Spleen (tissue), 11 donors: ENCODE measurements around the gene TNXB. TPM values are rescaled to one million over a fixed set of nuclear protein-coding genes. Genes with fewer than 3 reads are reported as not detected.

Experiments used
- DNase-seq: peaks from one replicate; pipeline ENCODE4 v3.0.0-alpha.2; 2020
- H3K27ac ChIP-seq, 8 donors: fragments of 200-600 bp; sonication (generic) in 7 of 8; 1 replicate in 4 of 8; 2 replicates in 4 of 8; pipeline versions ENCODE4 v1.5.0 to v1.8.0; 2016 to 2021; ENCODE audit warnings: inconsistent platforms in 4 of 8, mild to moderate bottlenecking in 4 of 8, moderate library complexity in 1 of 8
- H3K27me3 ChIP-seq, 7 donors: fragments of 200-600 bp; sonication (generic) in 6 of 7; replicated peaks in 1 of 7; 1 replicate in 4 of 7; 2 replicates in 3 of 7; pipeline versions ENCODE4 v1.5.0 to v1.8.0; 2016 to 2021; ENCODE audit warnings: inconsistent platforms in 3 of 7, mild to moderate bottlenecking in 1 of 7
- H3K36me3 ChIP-seq, 6 donors: fragments of 200-600 bp; sonication (generic) in 5 of 6; 1 replicate in 4 of 6; 2 replicates in 2 of 6; pipeline versions ENCODE4 v1.5.0 to v1.8.0; 2016 to 2021; ENCODE audit warnings: inconsistent platforms in 2 of 6
- H3K4me1 ChIP-seq, 6 donors: fragments of 200-600 bp; sonication (generic) in 5 of 6; 1 replicate in 3 of 6; 2 replicates in 3 of 6; pipeline versions ENCODE4 v1.5.0 to v1.8.0; 2016 to 2021; ENCODE audit warnings: inconsistent platforms in 3 of 6
- H3K4me3 ChIP-seq, 8 donors: fragments of 200-600 bp; sonication (generic) in 7 of 8; 1 replicate in 4 of 8; 2 replicates in 4 of 8; pipeline versions ENCODE4 v1.5.0 to v1.8.0; 2016 to 2021; ENCODE audit warnings: inconsistent platforms in 4 of 8, mild to moderate bottlenecking in 4 of 8, moderate library complexity in 2 of 8
- H3K9me3 ChIP-seq, 8 donors: fragments of 200-600 bp; sonication (generic) in 7 of 8; 1 replicate in 4 of 8; 2 replicates in 4 of 8; pipeline versions ENCODE4 v1.5.0 to v1.8.0; 2016 to 2021; ENCODE audit warnings: inconsistent platforms in 4 of 8
- POLR2A ChIP-seq, 3 donors: fragments of 450-650 bp; IDR thresholded peaks; one replicate each; pipeline ENCODE4 v1.5.1; 2017; ENCODE audit warnings: antibody characterized with exemption in 3 of 3, mild to moderate bottlenecking in 1 of 3
- POLR2AphosphoS5 ChIP-seq, 3 donors: sonication (generic); formaldehyde crosslinking; IDR thresholded peaks; one replicate each; pipeline ENCODE4 v1.5.1; 2017; ENCODE audit warnings: antibody characterized with exemption in 3 of 3
- WGBS, 5 donors: extraction: QIAGEN DNeasy Blood & Tissue Kit in 3 of 5; methylation state at CpG; one replicate each; pipeline versions ENCODE4 v1.1.5 to v1.1.7; 2013 to 2018; 5-methylcytosine and 5-hydroxymethylcytosine counted together
- intact Hi-C: fragments of 100-400 bp; cut with DNase I; formaldehyde crosslinking; loops from one replicate; pipeline ENCODE4 v1.15.0; 2023; ENCODE audit warnings: low total_unique reads
- polyA plus RNA-seq, 3 donors: library from polyadenylated mRNA; stranded (reverse); fragments of 200-250 nt; gene quantifications; one replicate each; pipeline ENCODE4 v1.2.1, GENCODE V29; 2013
- total RNA-seq, 7 donors: library from RNA; depleted of rRNA in 3 of 7; stranded (reverse); fragments of >200 nt in 3 of 7; fragmentation: NEBNext Ultra II Directional in 4 of 7; extraction: Animal tissue kit (Norgen Biotek cat#: 25700) in 4 of 7; gene quantifications; one replicate each; pipeline versions ENCODE4 v1.1.0 to v1.2.1, GENCODE V29; 2016 to 2021
- TF ChIP-seq, protein P1 (sequence below), 11 experiments: fragments of 200-600 bp in 7 of 11; fragments of 450-650 bp in 4 of 11; sonication (generic) in 4 of 11; IDR thresholded peaks in 8 of 11; conservative IDR thresholded peaks in 3 of 11; 1 replicate in 7 of 11; 2 replicates in 4 of 11; pipeline versions ENCODE4 v1.4.0 to v1.8.0; 2016 to 2021; ENCODE audit warnings: antibody characterized with exemption in 11 of 11, inconsistent platforms in 4 of 11, mild to moderate bottlenecking in 1 of 11
- donor health status: healthy with polysubstance abuse.
- donor health status: DM: no; HTN: no; CAD: no; lungs with moderate emphysema.
- donor health status: DM: no; HTN: no; CAD: no.
- donor health status: Bipolar disorder and iron deficiency.
- donor health status: healthy.
- donor health status: DM: no; HTN: no; CAD: no.
- donor health status: DM: yes; HTN: yes; CAD: no.

Gene TNXB
- total and polyA plus RNA-seq, 10 donors, result 13.7 to 117 (median 63.3) TPM

- intact Hi-C loops, result no loop called here
- H3K4me1 ChIP-seq, result peaks cover 9 to 81% (median 45%) of the 10 kb centered on the region in 6 donors
- WGBS, 5 donors, result 74 to 82% (median 77%) methylated on average over 9 of the region's 9 CpGs
Observed at GRCh38 chr6:32112431-32112980, 3.4 kb upstream of the TNXB start.

DNA sequence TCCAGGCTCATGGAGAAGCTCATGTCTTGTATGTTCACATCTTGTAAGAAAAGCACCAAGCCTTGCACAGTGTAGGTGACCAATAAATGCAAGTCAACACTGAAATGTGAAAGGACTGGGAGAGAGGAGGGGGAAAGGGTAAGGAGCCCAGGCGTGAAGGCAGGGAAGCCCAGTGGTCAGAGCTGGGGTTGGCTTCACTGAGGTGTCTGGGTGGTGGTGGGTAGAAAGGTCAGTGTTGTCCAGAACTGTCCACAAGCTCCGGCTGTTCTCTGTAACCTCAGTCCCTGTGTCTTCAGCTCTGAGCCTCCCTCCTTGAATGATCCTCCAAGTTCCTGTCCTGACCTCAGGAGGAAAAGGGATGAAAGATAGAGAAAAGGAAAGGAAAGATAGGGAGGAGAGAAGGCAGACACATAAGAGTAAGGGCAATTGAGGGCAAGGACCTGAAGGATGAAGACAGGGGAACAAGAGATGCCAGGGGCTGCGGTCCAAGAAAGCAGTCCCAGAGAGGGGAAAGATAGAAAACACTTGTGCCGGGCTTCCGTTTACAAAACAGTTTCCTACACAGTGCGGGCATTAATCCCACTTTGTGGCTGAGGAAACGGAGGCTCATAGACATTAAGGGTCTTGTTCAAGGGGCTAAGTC is 2.4 kb upstream of the TNXB start:
- no peak for DNase-seq
- intact Hi-C loops, result no loop called here
- TF ChIP-seq, protein P1, sequence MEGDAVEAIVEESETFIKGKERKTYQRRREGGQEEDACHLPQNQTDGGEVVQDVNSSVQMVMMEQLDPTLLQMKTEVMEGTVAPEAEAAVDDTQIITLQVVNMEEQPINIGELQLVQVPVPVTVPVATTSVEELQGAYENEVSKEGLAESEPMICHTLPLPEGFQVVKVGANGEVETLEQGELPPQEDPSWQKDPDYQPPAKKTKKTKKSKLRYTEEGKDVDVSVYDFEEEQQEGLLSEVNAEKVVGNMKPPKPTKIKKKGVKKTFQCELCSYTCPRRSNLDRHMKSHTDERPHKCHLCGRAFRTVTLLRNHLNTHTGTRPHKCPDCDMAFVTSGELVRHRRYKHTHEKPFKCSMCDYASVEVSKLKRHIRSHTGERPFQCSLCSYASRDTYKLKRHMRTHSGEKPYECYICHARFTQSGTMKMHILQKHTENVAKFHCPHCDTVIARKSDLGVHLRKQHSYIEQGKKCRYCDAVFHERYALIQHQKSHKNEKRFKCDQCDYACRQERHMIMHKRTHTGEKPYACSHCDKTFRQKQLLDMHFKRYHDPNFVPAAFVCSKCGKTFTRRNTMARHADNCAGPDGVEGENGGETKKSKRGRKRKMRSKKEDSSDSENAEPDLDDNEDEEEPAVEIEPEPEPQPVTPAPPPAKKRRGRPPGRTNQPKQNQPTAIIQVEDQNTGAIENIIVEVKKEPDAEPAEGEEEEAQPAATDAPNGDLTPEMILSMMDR (IDR thresholded peaks at IDR 0.05 in 8 of 11, conservative IDR thresholded peaks at IDR 0.05 in 3 of 11), result no peak
- TF ChIP-seq POLR2A (IDR thresholded peaks at IDR 0.05), result no peak
- peak in 1 of 3 donors; percentile 4 for TF ChIP-seq POLR2AphosphoS5 (IDR thresholded peaks at IDR 0.05)
- H3K27ac ChIP-seq, result peak overlapping the region in 5 of 8 donors; percentile 12 to 83 (median 64)
- H3K36me3 ChIP-seq, result peaks cover 0 to 58% (median 18%) of the 10 kb centered on the region in 6 donors
- peaks cover 9 to 91% (median 51%) of the 10 kb centered on the region in 6 donors for H3K4me1 ChIP-seq
- H3K27me3 ChIP-seq, result peaks cover 0 to 19% (median 0%) of the 10 kb centered on the region in 7 donors
- H3K9me3 ChIP-seq, result no peaks in the 10 kb centered on the region
- WGBS, 5 donors, result 64 to 95% (median 76%) methylated on average over 7 of the region's 7 CpGs
- no peak overlapping the region for H3K4me3 ChIP-seq

More at GRCh38 chr6:32112431-32112980, 3.4 kb upstream of the TNXB start:
- Histone ChIP-seq H3K4me3 (no peak overlapping the region), H3K27me3 (peaks cover 0 to 15% (median 0%) of the 10 kb centered on the region in 7 donors), H3K36me3 (peaks cover 0 to 67% (median 27%) of the 10 kb centered on the region in 6 donors), H3K27ac (peak overlapping the region in 6 of 8 donors; percentile 26 to 83 (median 54)), H3K9me3 (no peaks in the 10 kb centered on the region)
- no peak for DNase-seq
- TF ChIP-seq POLR2A (IDR thresholded peaks at IDR 0.05) (no peak), POLR2AphosphoS5 (IDR thresholded peaks at IDR 0.05) (no peak)
- TF ChIP-seq, protein P1 (IDR thresholded peaks at IDR 0.05 in 8 of 11, conservative IDR thresholded peaks at IDR 0.05 in 3 of 11), result no peak

DNA sequence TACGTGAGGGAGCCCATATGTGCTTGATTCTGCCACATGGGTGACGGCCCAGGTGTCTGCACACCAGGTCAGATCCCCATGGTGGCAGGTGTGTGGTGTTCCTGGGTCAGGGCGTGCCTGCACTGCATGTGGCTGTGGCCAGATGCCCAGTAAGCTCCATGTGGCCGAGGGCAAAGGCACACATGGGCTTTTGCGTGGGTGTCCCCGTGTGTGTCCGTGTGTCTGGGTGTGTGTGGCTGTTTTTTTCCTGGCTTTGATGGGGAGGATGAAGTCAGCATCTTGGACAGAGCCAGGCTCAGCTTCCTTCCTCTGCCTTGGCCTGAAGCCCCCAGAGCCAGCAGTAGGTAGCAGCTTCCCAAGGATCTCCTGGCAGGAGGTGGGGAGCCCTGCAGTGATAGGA is 1.5 kb upstream of the TNXB start:
- Histone ChIP-seq H3K4me1 (peaks cover 9 to 95% (median 55%) of the 10 kb centered on the region in 6 donors), H3K36me3 (peaks cover 0 to 48% (median 9%) of the 10 kb centered on the region in 6 donors), H3K4me3 (no peak overlapping the region), H3K27ac (peak overlapping the region in 4 of 8 donors; percentile 12 to 83 (median 82)), H3K9me3 (no peaks in the 10 kb centered on the region), H3K27me3 (peaks cover 0 to 19% (median 0%) of the 10 kb centered on the region in 7 donors)
- WGBS, 5 donors, result 62 to 85% (median 68%) methylated on average over 2 to 7 of the region's 7 CpGs
- intact Hi-C loops, result no loop called here
- TF ChIP-seq, protein P1 (IDR thresholded peaks at IDR 0.05 in 8 of 11, conservative IDR thresholded peaks at IDR 0.05 in 3 of 11), result no peak
- peak; percentile 50 to 78 (median 61) for TF ChIP-seq POLR2AphosphoS5 (IDR thresholded peaks at IDR 0.05)
- DNase-seq, result no peak

DNA sequence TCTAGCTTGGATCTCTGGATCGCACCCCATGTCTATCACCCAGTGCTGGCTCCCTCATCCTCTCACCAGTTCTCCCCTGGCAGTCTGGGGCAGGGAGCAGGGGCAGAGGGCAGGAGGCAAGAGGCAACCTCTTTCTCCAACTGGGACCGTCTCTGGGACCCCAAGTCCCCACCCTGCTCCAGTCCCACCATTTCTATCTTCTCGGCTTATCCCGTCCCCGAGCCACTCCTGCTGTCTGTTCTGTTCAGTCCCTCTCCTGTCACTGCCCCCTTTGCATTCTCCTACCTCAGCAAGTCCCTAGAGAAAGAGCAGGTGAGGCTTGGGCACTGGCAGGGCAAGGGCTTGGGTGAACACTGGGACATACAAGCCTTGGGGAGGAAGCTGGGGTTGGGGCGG is 625 bp upstream of the TNXB start:
- intact Hi-C loops, result no loop called here
- Histone ChIP-seq H3K36me3 (peaks cover 0 to 40% (median 2%) of the 10 kb centered on the region in 6 donors), H3K4me1 (peaks cover 9 to 94% (median 57%) of the 10 kb centered on the region in 6 donors), H3K27ac (peak overlapping the region in 3 of 8 donors; percentile 81 to 83 (median 83)), H3K4me3 (peak overlapping the region in 2 of 8 donors; percentile 49 to 68), H3K9me3 (no peaks in the 10 kb centered on the region), H3K27me3 (peaks cover 0 to 23% (median 0%) of the 10 kb centered on the region in 7 donors)
- no peak for TF ChIP-seq POLR2A (IDR thresholded peaks at IDR 0.05)
- no peak for TF ChIP-seq POLR2AphosphoS5 (IDR thresholded peaks at IDR 0.05)
- TF ChIP-seq, protein P1 (IDR thresholded peaks at IDR 0.05 in 8 of 11, conservative IDR thresholded peaks at IDR 0.05 in 3 of 11), result no peak
- 47 to 72% (median 64%) methylated on average over 6 of the region's 6 CpGs for WGBS, 5 donors
- no peak for DNase-seq
